HUES64 (cell line): ENCODE results near the gene CLSTN2.

Experiments used
- H3K27ac ChIP-seq: 2 replicates; pipeline ENCODE4 v1.7.0; 2013; ENCODE audit warnings: low read depth, low read length, inconsistent platforms
- H3K27me3 ChIP-seq: 2 replicates; pipeline ENCODE4 v1.6.1; 2013; ENCODE audit warnings: mild to moderate bottlenecking, low read length; ENCODE audit not compliant: insufficient read depth
- H3K36me3 ChIP-seq: 2 replicates; pipeline ENCODE4 v1.6.1; 2013; ENCODE audit warnings: mild to moderate bottlenecking, low read length; ENCODE audit not compliant: insufficient read depth
- H3K4me1 ChIP-seq: 2 replicates; pipeline ENCODE4 v1.6.1; 2013; ENCODE audit warnings: mild to moderate bottlenecking, low read length, moderate library complexity; ENCODE audit not compliant: insufficient read depth
- H3K4me3 ChIP-seq: 2 replicates; pipeline ENCODE4 v1.5.1; 2013; ENCODE audit warnings: mild to moderate bottlenecking, low read length, moderate library complexity
- H3K9ac ChIP-seq: 2 replicates; pipeline ENCODE4 v1.6.1; 2013; ENCODE audit warnings: mild to moderate bottlenecking, low read depth, low read length
- H3K9me3 ChIP-seq: 2 replicates; pipeline ENCODE4 v1.6.1; 2013; ENCODE audit warnings: low read depth, low read length; ENCODE audit not compliant: insufficient read depth
- WGBS: fragments of 150-250, 120-280 bp; methylation state at CpG from one replicate; pipeline ENCODE4 v1.1.7; 2013; ENCODE audit warnings: missing lambda C conversion rate; 5-methylcytosine and 5-hydroxymethylcytosine counted together

CLSTN2 gene

GRCh38 chr3:140501061-140501769, 566.2 kb downstream of the CLSTN2 start:
- H3K27me3 ChIP-seq, result no peaks in the 10 kb centered on the region
- H3K9ac ChIP-seq, result no peak overlapping the region
- H3K4me1 ChIP-seq, result peaks cover 19% of the 10 kb centered on the region
- 85% methylated on average over 4 of the region's 4 CpGs for WGBS
- H3K4me3 ChIP-seq, result no peak overlapping the region
- H3K36me3 ChIP-seq, result no peaks in the 10 kb centered on the region
- H3K9me3 ChIP-seq, result no peaks in the 10 kb centered on the region
- no peak overlapping the region for H3K27ac ChIP-seq

- Histone ChIP-seq H3K27ac (no peak overlapping the region), H3K4me1 (peaks cover 22% of the 10 kb centered on the region), H3K4me3 (no peak overlapping the region), H3K9ac (no peak overlapping the region), H3K27me3 (no peaks in the 10 kb centered on the region), H3K36me3 (no peaks in the 10 kb centered on the region), H3K9me3 (no peaks in the 10 kb centered on the region)
Measured at GRCh38 chr3:140501770-140502364, 566.9 kb downstream of the CLSTN2 start.

GRCh38 chr3:140505213-140505612, 570.2 kb downstream of the CLSTN2 start:
- H3K9ac ChIP-seq, result no peak overlapping the region
- 60% methylated on average over 3 of the region's 3 CpGs for WGBS
- H3K4me1 ChIP-seq, result peaks cover 41% of the 10 kb centered on the region
- H3K27me3 ChIP-seq, result no peaks in the 10 kb centered on the region
- H3K36me3 ChIP-seq, result no peaks in the 10 kb centered on the region
- no peaks in the 10 kb centered on the region for H3K9me3 ChIP-seq
- H3K4me3 ChIP-seq, result no peak overlapping the region
- H3K27ac ChIP-seq, result no peak overlapping the region

- H3K27ac ChIP-seq, result no peak overlapping the region
Measured at GRCh38 chr3:140505876-140506275, 570.9 kb downstream of the CLSTN2 start.

GRCh38 chr3:140508550-140508949, 573.6 kb downstream of the CLSTN2 start:
- H3K36me3 ChIP-seq, result no peaks in the 10 kb centered on the region
- no peaks in the 10 kb centered on the region for H3K27me3 ChIP-seq
- H3K27ac ChIP-seq, result no peak overlapping the region
- no peaks in the 10 kb centered on the region for H3K9me3 ChIP-seq
- no peak overlapping the region for H3K9ac ChIP-seq
- 90% methylated on average over 3 of the region's 3 CpGs for WGBS
- no peak overlapping the region for H3K4me3 ChIP-seq
- peaks cover 50% of the 10 kb centered on the region for H3K4me1 ChIP-seq

More at GRCh38 chr3:140505876-140506275, 570.9 kb downstream of the CLSTN2 start:
- 90% methylated on average over 2 of the region's 4 CpGs for WGBS
- H3K9ac ChIP-seq, result no peak overlapping the region
- no peaks in the 10 kb centered on the region for H3K9me3 ChIP-seq
- H3K27me3 ChIP-seq, result no peaks in the 10 kb centered on the region
- H3K36me3 ChIP-seq, result no peaks in the 10 kb centered on the region
- peaks cover 48% of the 10 kb centered on the region for H3K4me1 ChIP-seq
- H3K4me3 ChIP-seq, result no peak overlapping the region

GRCh38 chr3:140509534-140509933, 574.5 kb downstream of the CLSTN2 start:
- WGBS, result 0% methylated on average over 1 of the region's 2 CpGs
- H3K9ac ChIP-seq, result no peak overlapping the region
- no peak overlapping the region for H3K4me3 ChIP-seq
- H3K4me1 ChIP-seq, result peaks cover 48% of the 10 kb centered on the region
- no peaks in the 10 kb centered on the region for H3K27me3 ChIP-seq
- H3K27ac ChIP-seq, result peak overlapping the region; percentile 63; the same call in 1 of the 2 replicates
- no peaks in the 10 kb centered on the region for H3K9me3 ChIP-seq
- H3K36me3 ChIP-seq, result no peaks in the 10 kb centered on the region

- no peak overlapping the region for H3K9ac ChIP-seq
- H3K36me3 ChIP-seq, result no peaks in the 10 kb centered on the region
- no peaks in the 10 kb centered on the region for H3K9me3 ChIP-seq
- H3K4me1 ChIP-seq, result peaks cover 39% of the 10 kb centered on the region
- H3K4me3 ChIP-seq, result no peak overlapping the region
- H3K27me3 ChIP-seq, result no peaks in the 10 kb centered on the region
- 5% methylated on average over 6 of the region's 6 CpGs for WGBS
- H3K27ac ChIP-seq, result peak overlapping the region; percentile 56; the same call in 1 of the 2 replicates
Measured at GRCh38 chr3:140510303-140510861, 575.4 kb downstream of the CLSTN2 start.

- peaks cover 6% of the 10 kb centered on the region; the same call in 1 of the 2 replicates for H3K9me3 ChIP-seq
- peak overlapping the region; percentile 19; the same call in 1 of the 2 replicates for H3K27ac ChIP-seq
- no peaks in the 10 kb centered on the region for H3K36me3 ChIP-seq
- H3K27me3 ChIP-seq, result no peaks in the 10 kb centered on the region
- no peak overlapping the region for H3K9ac ChIP-seq
- WGBS, result 68% methylated on average over 10 of the region's 10 CpGs
- H3K4me1 ChIP-seq, result peaks cover 15% of the 10 kb centered on the region
- no peak overlapping the region for H3K4me3 ChIP-seq
Measured at GRCh38 chr3:140521751-140522445, 586.9 kb downstream of the CLSTN2 start.

GRCh38 chr3:140522653-140523380, 587.8 kb downstream of the CLSTN2 start:
- 92% methylated on average over 5 of the region's 5 CpGs for WGBS
- H3K9ac ChIP-seq, result no peak overlapping the region
- peaks cover 6% of the 10 kb centered on the region; the same call in 1 of the 2 replicates for H3K9me3 ChIP-seq
- H3K27ac ChIP-seq, result no peak overlapping the region
- H3K27me3 ChIP-seq, result no peaks in the 10 kb centered on the region
- no peak overlapping the region for H3K4me3 ChIP-seq
- no peaks in the 10 kb centered on the region for H3K36me3 ChIP-seq
- peaks cover 15% of the 10 kb centered on the region for H3K4me1 ChIP-seq

GRCh38 chr3:140523600-140523999, 588.6 kb downstream of the CLSTN2 start:
- Histone ChIP-seq H3K36me3 (no peaks in the 10 kb centered on the region), H3K9me3 (peaks cover 6% of the 10 kb centered on the region; the same call in 1 of the 2 replicates), H3K27ac (no peak overlapping the region), H3K4me1 (peaks cover 15% of the 10 kb centered on the region), H3K9ac (no peak overlapping the region), H3K27me3 (no peaks in the 10 kb centered on the region), H3K4me3 (no peak overlapping the region)
- WGBS, result 100% methylated on average over 1 of the region's 1 CpG
